H1 (cell line): ENCODE data around the gene BSN. TPM values are rescaled to one million over a fixed set of nuclear protein-coding genes. Genes with fewer than 3 reads are reported as not detected.

ENCODE experiments used
- CHD1 ChIP-seq: IDR thresholded peaks from 2 replicates; pipeline ENCODE4 v1.6.1; 2012; ENCODE audit warnings: low read depth, low read length, improper control_type of control experiment
- CHD7 ChIP-seq: fragments of 300-600 bp; sonication (generic); IDR thresholded peaks from 2 replicates; pipeline ENCODE4 v1.7.1; 2012; ENCODE audit warnings: low read length, moderate library complexity, mild to moderate bottlenecking, inconsistent platforms; ENCODE audit not compliant: insufficient replicate concordance
- GABPA ChIP-seq: IDR thresholded peaks from 2 replicates; pipeline ENCODE4 v1.6.1; 2011; ENCODE audit warnings: mild to moderate bottlenecking, low read length, moderate library complexity, borderline replicate concordance; ENCODE audit not compliant: insufficient read depth
- HDAC2 ChIP-seq, 2 experiments: fragments of 300-600 bp in 1 of 2; sonication (generic) in 1 of 2; IDR thresholded peaks; 2 replicates each; pipeline ENCODE4 v1.6.1; 2011 to 2012; ENCODE audit warnings: low read depth in 2 of 2, low read length in 2 of 2, mild to moderate bottlenecking in 2 of 2, moderate library complexity in 2 of 2, borderline replicate concordance in 1 of 2, inconsistent platforms in 1 of 2
- HDAC6 ChIP-seq: IDR thresholded peaks from one replicate; pipeline ENCODE4 v1.7.1; 2012; ENCODE audit warnings: low read depth, mild to moderate bottlenecking, inconsistent platforms, low read length, moderate library complexity
- POLR2A ChIP-seq, 2 experiments: IDR thresholded peaks; 1 replicate in 1 of 2; 2 replicates in 1 of 2; pipeline ENCODE4 v1.6.1; 2011; ENCODE audit warnings: low read depth in 2 of 2, low read length in 2 of 2, mild to moderate bottlenecking in 2 of 2; ENCODE audit errors: control extremely low read depth in 1 of 2
- SAP30 ChIP-seq: fragments of 300-600 bp; sonication (generic); IDR thresholded peaks from 2 replicates; pipeline ENCODE4 v1.7.1; 2012; ENCODE audit warnings: low read length, moderate library complexity, mild to moderate bottlenecking, inconsistent platforms; ENCODE audit not compliant: insufficient read depth, insufficient replicate concordance
- SIX5 ChIP-seq: IDR thresholded peaks from 2 replicates; pipeline ENCODE4 v1.6.1; 2011; ENCODE audit warnings: mild to moderate bottlenecking, low read depth, low read length
- TAF7 ChIP-seq: optimal IDR thresholded peaks from 2 replicates; pipeline ENCODE3; 2011; ENCODE audit warnings: low read depth, mild to moderate bottlenecking, inconsistent platforms, low read length, moderate library complexity, borderline replicate concordance
- USF2 ChIP-seq: IDR thresholded peaks from 2 replicates; pipeline ENCODE4 v1.6.1; 2011; ENCODE audit warnings: low read length, improper control_type of control experiment
- polyA plus RNA-seq, 7 experiments: library from polyadenylated mRNA; depleted of rRNA in 3 of 7; stranded (reverse) in 5 of 7; unstranded in 2 of 7; fragments of >200 nt in 5 of 7; fragments of 200-250 nt in 2 of 7; gene quantifications; 1 replicate in 5 of 7; 2 replicates in 1 of 7; 4 replicates in 1 of 7; pipeline versions ENCODE4 v1.2.1 to v1.2.3, GENCODE V29; 2011 to 2013; ENCODE audit warnings: missing spikeins in 2 of 7, mixed read lengths in 2 of 7
- total RNA-seq: library from RNA; stranded (reverse); fragmentation: NEBNext Ultra II Directional; extraction: Animal tissue kit (Norgen Biotek cat#: 25700); gene quantifications from 2 replicates; pipeline ENCODE4 v1.2.1, GENCODE V29; 2021

Gene BSN
- total and polyA plus RNA-seq, 2 of the 8 experiments (the other 6 are each of a cell fraction or from before 2014, with no cell fraction given): 0.60 to 3.0 TPM

- no peak for TF ChIP-seq CHD7
- no peak for TF ChIP-seq GABPA
- TF ChIP-seq USF2: no peak
- TF ChIP-seq TAF7: no peak
- no peak for TF ChIP-seq SAP30
- no peak for TF ChIP-seq POLR2A (IDR thresholded peaks at IDR 0.05; ENCODE audit: control extremely low read depth in 1 of 2, low read depth in 2 of 2, low read length in 2 of 2)
- TF ChIP-seq SIX5: no peak
- TF ChIP-seq HDAC6: no peak
- no peak for TF ChIP-seq HDAC2 (IDR thresholded peaks at IDR 0.05; ENCODE audit: borderline replicate concordance in 1 of 2, low read depth in 2 of 2, low read length in 2 of 2)
- no peak for TF ChIP-seq CHD1
- TF ChIP-seq, all 59 proteins: peak for 0
These were observed 116.6 kb downstream of the BSN start (continued) for GRCh38 chr3:49670940-49671290.
